Left renal cortex interstitium (tissue), 4 donors: ENCODE results near the gene RBM27. TPM values are rescaled to one million over a fixed set of nuclear protein-coding genes. Genes with fewer than 3 reads are reported as not detected.
"Not testable (repeated sequence)": the region's sequence is repeated elsewhere in the genome, so short reads cannot be mapped to it uniquely, and the experiment has no call there.

Source experiments
- DNase-seq, 4 donors: peaks; one replicate each; pipeline ENCODE4 v3.0.0-alpha.2; 2013; ENCODE audit warnings: low read depth in 4 of 4, low spot score in 2 of 4, missing footprints in 1 of 4
- polyA plus RNA-seq, 4 donors: library from polyadenylated mRNA; unstranded; fragments of 120-200 nt; gene quantifications; one replicate each; pipeline ENCODE4 v1.2.1, GENCODE V29; 2013; ENCODE audit not compliant: insufficient read length in 4 of 4

The RBM27 gene
- polyA plus RNA-seq, 4 donors: 25.1 to 30.7 (median 28.4) TPM

DNA sequence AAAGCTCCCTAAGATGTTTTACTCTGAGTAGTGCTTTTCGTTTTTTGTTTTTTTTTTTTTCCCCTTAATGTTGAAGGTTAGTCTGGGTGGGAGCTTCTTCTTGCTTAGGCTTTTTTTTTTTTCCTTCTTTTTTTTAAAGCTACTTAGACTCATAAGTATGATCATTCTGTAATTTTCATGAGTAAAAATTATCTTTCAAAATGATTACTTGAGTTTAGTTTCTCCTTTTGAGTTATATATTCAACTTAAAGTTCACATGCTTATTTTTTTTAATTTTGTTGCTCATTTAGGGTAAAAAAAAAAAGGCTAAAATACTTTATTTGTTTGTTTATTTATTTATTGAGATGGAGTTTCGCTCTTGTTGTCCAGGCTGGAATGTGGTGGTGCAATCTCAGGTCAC is 2.9 kb downstream of the RBM27 start:
- DNase-seq: no peak

DNA sequence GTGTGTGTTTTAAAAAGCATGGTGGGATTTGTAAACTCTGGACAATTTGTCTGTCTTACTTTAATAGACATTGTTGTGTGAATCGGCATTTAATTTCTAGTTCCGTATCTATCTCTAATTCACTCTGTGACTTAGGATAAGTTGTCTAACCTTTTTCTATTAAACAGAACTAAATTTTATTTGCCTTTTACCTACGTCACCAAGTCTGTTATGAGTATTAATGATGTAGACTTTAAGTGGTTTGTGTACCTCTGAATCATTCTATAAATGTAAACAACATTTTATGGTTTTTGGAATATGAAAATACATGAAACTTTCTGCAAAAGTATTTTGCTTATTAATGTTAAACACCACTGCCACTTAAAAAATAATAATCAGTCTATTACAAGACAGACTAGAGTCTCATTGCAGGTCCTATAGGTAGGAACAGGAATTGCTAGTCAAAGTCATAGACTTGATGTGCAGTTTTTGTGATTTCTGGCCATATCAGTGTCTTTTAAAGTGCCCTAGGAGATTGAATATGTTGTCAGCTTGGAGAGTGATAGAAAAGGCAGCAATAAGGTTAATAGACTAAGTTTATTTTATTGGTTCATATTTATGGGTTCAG is 5.6 kb downstream of the RBM27 start:
- no peak for DNase-seq

DNA sequence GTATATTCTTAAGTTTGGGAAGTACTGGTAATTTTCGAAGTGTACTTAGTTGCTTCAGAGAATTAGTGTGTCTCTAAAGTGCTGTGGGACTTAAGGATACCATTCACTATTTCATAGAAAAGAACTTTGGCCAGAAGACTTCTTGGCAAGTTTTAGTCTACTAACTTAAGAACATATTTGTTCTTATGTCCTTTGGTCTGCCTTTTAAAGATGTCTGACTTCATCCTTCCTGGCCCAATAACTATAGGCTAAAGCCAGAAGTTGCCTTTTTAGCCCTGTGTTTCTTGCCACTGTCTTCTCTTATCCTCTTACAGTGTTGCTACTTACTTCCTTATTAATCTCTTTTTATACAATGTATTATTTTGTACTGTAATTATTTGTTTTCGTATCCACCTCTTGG is 6.3 kb downstream of the RBM27 start:
- no peak for DNase-seq

DNA sequence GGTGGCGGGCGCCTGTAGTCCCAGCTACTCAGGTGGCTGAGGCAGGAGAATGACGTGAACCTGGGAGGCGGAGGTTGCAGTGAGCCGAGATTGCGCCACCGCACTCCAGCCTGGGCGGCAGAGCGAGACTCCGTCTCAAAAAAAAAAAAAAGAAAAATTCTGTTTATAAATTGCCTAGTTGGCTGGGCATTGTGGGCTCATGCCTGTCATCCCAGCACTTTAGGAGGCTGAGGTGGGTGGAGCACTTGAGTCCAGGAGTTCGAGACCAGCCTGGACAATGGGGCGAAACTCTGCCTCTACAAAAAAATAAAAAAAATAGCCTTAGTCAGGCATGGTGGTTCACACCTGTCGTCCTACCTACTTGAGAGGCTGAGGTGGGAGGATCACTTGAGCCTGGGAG is 7.4 kb downstream of the RBM27 start:
- DNase-seq: not testable (repeated sequence)

DNA sequence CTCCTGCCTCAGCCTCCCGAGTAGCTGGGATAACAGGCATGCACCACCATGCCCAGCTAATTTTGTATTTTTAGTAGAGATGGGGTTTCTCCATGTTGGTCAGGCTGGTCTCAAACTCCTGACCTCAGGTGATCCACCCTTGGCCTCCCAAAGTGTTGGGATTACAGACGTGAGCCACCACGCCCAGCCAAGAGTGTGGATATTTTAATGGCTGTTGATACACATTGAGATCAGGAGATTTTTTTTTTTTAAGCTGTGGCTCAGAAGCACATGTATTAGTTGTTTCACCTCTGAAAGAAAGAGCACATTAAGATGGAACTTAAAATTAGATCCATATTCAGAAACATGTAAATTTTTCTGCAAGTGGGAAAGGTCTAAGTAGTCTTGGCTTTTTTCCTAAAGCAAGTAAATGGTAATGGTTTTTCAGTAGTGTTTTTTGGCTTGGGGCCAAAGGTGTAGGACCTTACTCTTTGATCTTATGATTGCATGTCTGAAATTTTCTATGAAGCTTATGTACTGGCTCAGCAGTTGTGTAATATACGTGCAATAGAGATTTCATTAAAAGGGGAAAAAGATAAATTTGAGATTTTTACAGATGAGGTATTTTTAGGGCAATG is 9.9 kb downstream of the RBM27 start:
- peak in 1 of 4 donors; percentile 9 for DNase-seq

DNA sequence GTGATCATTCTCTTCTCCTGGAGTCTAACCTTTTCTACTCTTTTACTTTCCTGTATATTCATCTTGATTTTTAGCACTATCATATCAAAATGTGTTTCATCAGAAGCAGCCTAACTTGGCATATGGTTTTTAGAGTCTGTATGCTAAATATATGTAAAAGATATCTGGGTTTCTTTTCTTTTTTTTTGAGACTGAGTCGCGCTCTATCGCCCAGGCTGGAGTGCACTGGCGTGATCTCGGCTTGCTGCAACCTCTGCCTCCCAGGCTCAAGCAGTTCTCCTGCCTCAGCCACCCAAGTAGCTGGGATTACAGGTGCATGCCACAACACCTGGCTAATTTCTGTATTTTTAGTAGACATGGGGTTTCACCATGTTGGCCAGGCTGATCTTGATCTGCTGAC is 11.5 kb downstream of the RBM27 start:
- not testable (repeated sequence) for DNase-seq

DNA sequence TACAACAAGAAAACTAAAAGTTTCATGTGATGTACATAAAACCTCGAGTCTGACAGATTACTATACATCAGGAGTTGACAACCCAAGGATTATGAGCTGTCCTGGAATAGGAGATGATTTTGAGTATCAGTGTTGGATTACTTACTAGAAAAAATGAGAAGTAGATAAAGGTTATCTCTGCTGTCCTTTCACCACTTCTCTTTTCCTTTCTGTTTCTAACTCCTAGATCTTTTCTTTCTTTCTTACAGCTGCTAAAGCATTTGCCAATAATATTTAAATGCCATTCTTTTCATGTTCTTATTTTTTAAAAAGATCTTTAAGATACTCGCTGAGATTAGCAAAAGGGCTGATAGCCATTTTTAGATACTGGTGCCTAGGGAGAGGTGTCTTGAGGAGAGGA is 14.8 kb downstream of the RBM27 start:
- DNase-seq: no peak

DNA sequence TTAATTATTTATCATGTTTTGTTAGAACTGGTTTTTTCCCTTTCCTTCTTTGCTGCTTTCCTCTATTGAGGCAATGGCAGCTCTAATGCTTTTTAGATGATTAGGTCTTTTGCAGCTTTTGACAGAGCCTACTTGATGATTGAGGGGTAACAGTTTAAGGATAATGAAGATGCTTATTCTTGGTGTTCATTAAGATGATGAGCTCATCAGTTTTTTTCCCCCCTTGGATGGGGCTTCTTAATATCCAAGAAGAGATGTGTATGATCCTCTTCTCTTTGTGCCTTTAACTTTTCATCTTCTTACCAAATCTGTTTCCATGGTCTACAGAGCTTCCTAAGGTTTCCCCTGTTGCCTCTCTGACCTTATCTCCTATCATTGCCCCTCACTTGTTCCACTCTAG is 15.8 kb downstream of the RBM27 start:
- no peak for DNase-seq

DNA sequence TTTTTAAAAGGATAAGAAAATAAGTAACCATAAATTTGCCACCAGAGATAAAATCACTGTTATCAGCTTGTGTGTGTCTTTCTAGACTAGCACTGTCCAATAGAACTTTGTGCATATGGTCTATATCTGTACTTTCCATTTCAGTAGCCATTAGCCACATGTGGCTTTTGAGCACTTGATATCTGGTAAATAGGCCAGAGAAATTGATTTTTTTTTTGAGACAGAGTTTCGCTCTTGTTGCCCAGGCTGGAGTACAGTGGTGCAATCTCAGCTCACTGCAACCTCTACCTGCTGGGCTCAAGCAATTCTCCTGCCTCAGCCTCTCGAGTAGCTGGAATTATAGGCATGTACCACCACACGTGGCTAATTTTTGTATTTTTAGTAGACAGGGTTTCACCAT is 17.8 kb downstream of the RBM27 start:
- no peak for DNase-seq

DNA sequence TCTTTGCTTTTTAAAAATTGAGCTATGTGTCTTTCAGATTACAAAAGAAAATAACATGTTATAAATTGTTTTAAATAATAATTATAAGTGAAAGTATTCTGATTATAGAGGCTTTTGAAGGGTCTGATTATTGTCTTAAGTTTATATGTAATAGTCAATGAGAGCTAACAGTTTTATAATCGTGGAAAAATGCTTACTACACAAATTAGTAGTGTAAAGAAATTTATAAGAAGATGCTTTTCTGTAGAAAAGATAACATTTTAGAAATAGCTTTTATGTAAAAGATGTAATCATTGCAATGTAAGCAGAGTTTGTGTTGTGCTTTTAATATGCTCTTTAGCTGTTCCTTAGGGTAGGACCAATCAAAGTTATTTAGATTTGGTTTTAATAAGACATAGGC is 18.6 kb downstream of the RBM27 start:
- DNase-seq: no peak

DNA sequence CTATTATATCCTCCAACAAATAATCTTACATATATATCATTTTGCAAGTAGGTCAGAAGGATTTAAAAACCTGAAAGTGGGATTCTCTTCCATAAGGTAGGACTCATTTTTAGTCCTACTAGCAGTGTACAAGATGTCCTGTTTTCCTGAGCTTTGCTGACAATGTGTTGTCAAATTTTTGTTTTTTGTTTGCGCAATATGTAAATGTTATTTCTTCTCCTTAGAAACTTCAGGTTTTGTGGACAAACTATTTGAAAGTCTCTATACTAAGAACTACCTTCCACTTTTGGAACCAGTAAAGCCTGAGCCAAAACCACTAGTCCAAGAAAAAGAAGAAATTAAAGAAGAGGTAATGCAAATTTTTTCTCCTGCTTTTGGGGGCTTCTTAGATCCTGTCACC is 19.8 kb downstream of the RBM27 start:
- no peak for DNase-seq

DNA sequence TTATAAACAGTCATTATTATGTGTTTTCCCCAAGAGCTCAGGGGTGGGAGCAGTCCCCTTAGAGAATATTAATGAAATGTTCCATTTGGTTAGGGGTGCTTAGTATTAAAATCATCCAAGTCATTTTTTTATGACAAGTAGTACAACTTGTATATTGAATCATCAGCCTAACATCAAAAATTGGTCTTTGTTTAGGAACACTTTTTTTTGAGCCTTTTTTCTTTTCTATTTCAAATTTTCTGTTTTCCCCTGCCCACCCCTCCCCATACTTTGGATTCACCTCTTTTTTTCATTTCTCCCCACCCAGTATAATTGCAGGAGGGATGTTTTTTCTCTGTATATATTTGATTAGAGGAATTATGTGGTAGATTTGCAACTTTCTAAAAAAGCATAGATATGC is 25.8 kb downstream of the RBM27 start:
- DNase-seq: no peak

DNA sequence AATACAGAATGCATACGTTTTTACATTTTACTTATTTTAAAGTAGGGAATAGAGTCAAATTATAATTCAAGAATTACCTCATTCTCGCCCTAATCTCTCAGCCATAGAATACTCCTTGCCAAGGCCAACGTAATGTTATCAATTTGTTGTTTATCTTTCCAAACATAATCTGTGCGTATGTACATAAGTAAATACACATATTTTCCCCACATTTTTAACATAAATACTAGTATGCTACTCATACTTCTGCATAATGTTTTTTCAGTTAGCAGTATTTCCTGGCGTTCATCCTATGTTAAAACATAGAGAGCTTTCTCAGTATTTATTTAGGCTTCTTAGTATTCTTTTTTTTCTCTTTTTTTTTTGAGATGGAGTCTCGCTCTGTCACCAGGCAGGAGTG is 28.8 kb downstream of the RBM27 start:
- DNase-seq: no peak

DNA sequence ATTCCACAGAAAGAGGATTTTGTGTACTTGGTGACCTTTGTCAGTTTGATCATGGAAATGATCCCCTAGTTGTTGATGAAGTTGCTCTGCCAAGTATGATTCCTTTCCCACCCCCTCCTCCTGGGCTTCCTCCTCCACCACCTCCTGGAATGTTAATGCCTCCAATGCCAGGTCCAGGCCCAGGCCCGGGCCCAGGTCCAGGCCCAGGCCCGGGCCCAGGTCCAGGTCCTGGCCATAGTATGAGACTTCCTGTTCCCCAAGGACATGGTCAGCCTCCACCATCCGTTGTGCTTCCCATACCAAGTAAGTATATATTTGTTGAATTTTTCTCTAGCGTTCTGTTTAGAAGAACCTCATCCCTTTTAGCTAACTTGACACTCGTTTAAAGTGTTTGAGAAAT is 30.0 kb downstream of the RBM27 start:
- DNase-seq: no peak

DNA sequence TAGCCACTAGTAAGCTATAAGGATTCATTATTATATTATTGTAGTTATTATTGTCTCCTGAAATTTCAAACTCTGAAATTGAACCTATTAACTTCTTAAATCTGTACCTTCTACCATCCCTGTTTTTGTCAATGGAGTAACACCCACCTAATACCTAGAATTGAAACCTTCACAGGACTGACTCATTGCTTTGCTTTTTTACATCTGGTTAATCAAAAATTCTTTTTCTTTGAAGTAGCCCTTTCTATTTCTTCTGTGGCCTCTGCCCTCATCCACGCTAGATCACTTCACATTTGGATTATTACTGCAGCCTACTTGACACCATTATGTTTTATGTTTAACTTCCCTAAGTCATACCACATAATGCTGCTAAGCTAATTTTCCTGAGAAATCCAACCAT is 35.6 kb downstream of the RBM27 start:
- DNase-seq: no peak

DNA sequence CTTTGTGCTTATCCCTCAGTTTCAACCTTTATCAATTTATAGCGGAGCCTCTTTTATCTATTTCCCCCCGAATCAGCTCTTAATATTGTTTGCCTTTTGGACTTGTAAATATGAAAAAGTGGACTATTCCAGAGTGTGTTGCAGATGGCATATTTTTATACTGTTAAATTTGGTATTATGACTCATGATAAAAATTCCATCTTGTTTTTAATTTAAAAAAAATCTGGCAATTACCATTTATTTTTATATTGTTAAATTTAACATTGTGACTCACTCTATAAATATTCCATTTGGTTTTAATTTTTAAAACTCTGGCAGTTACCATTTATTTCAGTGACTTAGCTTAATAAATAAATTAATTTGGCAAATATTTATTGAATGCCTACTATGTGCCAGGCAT is 37.5 kb downstream of the RBM27 start:
- no peak for DNase-seq

DNA sequence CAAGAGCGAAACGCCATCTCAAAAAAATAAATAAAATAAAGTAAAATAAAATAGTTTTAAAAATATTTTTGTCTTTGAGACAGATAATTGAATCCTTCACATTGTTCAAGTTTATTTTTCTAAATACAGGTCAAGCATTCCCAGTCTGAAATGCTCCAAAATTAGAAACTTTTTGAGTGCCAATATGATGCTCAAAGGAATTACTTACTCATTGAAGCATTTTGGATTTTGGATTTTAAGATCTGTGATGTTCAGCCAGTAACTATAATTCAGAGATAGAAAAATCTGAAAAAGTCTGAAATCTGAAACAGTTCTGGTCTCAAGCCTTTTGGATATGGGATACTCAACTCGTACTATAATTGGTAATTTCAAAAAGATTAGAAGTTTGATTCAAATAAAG is 39.8 kb downstream of the RBM27 start:
- no peak for DNase-seq

DNA sequence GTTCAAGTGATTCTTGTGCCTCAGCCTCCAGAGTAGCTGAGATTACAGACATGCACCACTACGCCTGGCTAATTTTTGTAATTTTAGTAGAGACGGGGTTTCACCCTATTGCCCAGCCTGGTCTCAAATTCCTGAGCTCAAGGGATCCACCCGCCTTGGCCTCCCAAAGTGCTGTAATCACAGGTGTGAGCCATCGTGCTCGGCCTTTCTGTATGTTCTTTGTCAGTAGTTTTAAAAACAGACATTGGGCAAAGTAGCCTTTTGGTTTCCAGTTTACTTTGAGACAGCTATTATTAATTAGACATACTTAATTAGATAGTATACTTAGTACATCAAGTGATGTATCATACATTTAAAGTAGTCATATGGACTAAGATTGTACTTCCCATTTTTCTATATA is 45.2 kb downstream of the RBM27 start:
- DNase-seq: no peak

DNA sequence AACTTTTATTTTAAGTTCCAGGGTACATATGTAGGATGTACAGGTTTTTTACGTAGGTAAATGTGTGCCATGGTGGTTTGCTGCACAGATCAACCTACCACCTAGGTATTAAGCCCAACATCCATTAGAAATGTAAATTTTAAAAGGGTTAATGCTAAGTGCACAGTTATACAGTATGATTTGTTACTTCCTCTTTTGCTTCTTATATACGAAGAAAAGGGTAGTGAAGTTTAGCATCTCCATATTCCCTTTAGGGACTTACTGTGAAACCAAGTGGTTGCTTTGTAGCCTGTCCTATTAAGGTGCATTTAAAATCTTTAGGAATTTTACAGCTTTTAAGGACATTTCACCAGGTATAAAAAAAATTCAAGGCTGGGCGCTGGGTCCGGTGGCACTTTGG is 46.4 kb downstream of the RBM27 start:
- no peak for DNase-seq
